Left lobe of liver (tissue), 2 donors: Measurements from ENCODE around the gene CXCL11. TPM values are rescaled to one million over a fixed set of nuclear protein-coding genes. Genes with fewer than 3 reads are reported as not detected.
A peak's percentile ranks its signal among the peaks of the same experiment; 100 is the strongest.
"Not testable (repeated sequence)": the region's sequence is repeated elsewhere in the genome, so short reads cannot be mapped to it uniquely, and the experiment has no call there.

Source experiments
- ATAC-seq: fragments of 200-7000 bp; cut with Tn5 transposase; one replicate; pipeline ENCODE4 v1.9.1; 2020; ENCODE audit warnings: mild to moderate bottlenecking, moderate library complexity
- DNase-seq: peaks from one replicate; pipeline ENCODE4 v3.0.0-alpha.2; 2020; ENCODE audit warnings: low spot score
- total RNA-seq: library from RNA; stranded (reverse); gene quantifications from one replicate; pipeline ENCODE4 v1.2.1, GENCODE V29; 2021
- donor health status: DM: no; HTN: no; CAD: no; lungs with moderate emphysema.
- donor health status: DM: no; HTN: yes; CAD: no.

CXCL11 gene
- not detected for total RNA-seq

- ATAC-seq (no peak), DNase-seq (no peak)
Observed at GRCh38 chr4:76035799-76036380, at the start of gene CXCL11. TSS of gene CXCL11 (minus strand) at chr4:76036070. CDS start at chr4:76035987, 83 bp downstream.

DNA sequence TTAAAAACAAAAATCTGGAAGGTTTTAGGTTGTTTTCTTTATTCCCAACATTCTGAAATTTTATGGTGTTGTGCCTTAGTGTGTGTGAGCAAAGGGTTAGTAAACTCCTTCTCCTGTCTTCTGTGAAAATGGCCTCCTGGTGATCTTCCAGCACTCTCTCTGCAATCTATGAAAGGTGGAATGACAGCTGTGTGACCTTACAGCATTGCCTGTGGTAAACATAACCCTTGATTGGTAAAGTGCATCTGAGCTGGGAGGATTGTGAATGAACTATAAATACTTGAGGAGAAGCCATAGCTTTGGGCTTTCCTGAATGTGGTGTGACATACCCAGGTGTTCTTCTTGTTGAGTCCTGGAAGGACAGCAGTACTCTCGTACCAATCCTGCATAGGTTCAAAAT, 48.7 kb upstream of the CXCL11 start:
- ATAC-seq (peak; percentile 48), DNase-seq (no peak)

DNA sequence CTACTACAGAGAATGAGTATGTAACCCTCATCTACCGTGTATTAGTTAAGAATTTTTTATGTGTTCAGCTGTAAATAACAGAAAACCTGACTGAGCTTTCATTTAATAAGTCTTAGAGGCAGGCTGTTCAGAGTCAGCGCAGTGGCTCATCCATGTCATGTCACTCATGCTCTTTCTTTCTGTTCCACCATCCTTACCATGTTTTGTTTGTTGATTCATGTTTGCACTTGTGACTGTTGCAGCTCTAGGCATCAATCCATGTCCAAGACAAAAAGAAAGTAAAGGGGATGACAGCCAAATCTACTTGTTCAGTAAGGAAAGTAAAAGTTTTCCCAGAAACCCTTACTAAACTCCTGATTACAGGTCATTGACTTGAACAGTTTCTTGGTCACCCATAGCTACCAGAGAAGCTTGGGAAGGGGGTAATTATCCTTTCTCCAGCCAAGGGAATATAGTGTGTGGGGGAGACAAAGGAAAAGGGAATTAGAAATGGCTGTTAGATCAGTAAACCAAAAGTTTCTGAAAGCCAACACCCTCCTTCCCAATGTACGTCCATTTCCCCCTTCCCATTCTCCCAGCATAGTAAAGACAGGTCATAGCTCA, 47.6 kb upstream of the CXCL11 start:
- ATAC-seq (no peak), DNase-seq (no peak)

GRCh38 chr4:76078033-76078613, 42.3 kb upstream of the CXCL11 start:
- DNase-seq = no peak
- ATAC-seq = peak; percentile 80

GRCh38 chr4:76074993-76075600, 39.2 kb upstream of the CXCL11 start:
- ATAC-seq (no peak), DNase-seq (no peak)

GRCh38 chr4:76074468-76074867, 38.6 kb upstream of the CXCL11 start, which contains the start of gene ART3:
TSS of gene ART3 (plus strand) at chr4:76074709. CDS start at chr4:76075890, 1,181 bp downstream.
- no peak for DNase-seq
- ATAC-seq = no peak

DNA sequence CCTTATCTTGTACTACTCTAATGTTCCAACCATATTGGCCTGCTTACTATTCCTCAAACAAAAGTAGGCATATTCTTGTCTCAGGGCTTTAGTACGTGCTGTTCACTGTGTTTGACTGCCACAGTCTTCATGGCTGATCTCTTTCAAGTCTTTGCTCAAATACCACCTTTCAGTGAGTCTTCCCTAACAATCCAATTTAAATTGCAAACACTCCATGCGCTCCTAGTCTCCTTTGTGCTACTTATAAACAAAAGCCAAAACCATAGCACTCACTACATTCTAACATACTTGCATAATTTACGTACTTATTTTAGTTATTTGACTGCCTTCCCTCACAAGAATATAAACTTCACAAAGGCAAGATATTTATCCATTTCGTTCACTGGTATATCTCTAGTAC, 36.9 kb upstream of the CXCL11 start:
- no peak for ATAC-seq
- DNase-seq = no peak

GRCh38 chr4:76067652-76068286, 31.9 kb upstream of the CXCL11 start:
- ATAC-seq = peak; percentile 99
- DNase-seq = peak; percentile 67

GRCh38 chr4:76066546-76066945, 30.7 kb upstream of the CXCL11 start:
- DNase-seq = no peak
- ATAC-seq = no peak

DNA sequence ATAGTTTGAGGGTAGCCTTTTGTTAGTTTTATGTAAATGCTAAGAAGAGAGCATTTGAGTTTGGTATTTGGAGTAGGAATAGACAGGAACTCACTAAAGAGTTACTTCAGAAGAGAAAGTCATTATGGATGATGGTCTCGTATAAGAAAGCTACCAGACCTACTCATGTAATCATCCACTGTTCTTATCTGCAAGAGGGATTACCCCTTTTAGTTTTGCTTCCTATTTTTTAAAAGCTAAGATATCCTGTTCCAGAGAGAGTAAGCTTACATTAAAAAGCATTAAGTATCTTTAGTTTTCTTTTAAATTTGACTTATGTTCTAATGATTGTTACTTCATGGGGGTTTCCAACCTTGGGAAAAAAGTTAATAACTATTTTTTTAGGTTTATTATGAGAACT, 26.1 kb upstream of the CXCL11 start:
- no peak for DNase-seq
- ATAC-seq = no peak

GRCh38 chr4:76061421-76061820, 25.6 kb upstream of the CXCL11 start:
- no peak for ATAC-seq
- DNase-seq = no peak

GRCh38 chr4:76060506-76060905, 24.6 kb upstream of the CXCL11 start:
- DNase-seq (no peak), ATAC-seq (no peak)

DNA sequence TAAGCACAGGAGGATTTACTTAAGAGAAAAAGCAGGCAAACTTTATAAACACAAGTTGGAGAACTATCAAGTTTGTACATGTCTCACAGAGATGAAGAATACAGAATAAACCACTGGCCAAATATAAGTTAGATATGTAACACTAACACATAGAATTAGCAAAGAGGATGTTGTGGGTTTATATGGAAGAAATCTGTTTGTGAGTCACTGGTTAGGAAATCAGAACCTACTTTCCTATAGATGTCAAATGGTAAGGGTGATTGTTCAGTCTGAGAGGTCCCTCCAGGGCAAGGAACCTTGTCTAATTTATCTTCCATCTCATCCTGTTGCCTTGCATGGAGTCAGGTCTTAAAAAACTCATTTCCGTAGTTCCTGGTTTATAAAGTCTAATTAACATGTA, 23.9 kb upstream of the CXCL11 start:
- no peak for ATAC-seq
- no peak for DNase-seq

- DNase-seq (no peak), ATAC-seq (peak; percentile 78)
Observed at GRCh38 chr4:76058888-76059426, 23.1 kb upstream of the CXCL11 start.

DNA sequence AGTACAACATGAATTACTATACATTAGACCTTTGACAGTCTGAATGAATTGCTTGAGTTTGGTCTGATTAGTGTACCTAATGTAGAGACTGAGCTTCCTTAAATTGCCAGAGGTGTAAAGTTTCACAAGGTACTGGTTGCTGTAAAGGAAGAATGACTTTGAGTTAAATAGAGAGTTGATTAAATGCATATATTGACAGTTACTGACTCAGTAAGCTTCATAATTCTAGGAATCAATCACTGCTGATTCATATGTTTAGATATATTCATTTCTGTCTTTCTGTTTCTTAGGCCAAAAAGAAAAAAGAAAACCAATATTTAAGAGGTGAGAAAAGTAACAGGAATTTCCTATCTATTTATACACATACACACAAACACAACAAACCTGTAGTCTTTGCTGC, 22.4 kb upstream of the CXCL11 start:
- no peak for ATAC-seq
- DNase-seq = no peak

- ATAC-seq (no peak), DNase-seq (no peak)
Observed at GRCh38 chr4:76055421-76055820, 19.6 kb upstream of the CXCL11 start.

DNA sequence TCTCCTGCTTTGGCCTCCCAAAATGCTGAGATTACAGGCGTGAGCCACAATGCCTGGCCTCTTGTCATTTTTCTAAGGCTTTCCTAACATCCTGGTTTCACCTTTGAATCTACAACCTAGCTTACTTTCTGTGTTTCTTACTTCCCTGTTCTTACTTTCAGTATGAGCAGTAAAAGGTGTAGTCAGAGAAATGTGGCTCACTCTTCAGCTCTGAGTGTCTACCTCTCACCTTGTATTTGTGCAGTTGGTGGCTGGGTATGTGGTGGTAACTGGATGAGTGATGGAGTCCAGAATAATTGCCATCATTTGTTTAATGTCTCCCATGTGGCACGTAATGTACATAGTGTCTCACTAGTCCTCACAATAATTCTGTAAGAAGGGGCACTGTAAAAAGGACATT, 19.1 kb upstream of the CXCL11 start:
- ATAC-seq (no peak), DNase-seq (no peak)

DNA sequence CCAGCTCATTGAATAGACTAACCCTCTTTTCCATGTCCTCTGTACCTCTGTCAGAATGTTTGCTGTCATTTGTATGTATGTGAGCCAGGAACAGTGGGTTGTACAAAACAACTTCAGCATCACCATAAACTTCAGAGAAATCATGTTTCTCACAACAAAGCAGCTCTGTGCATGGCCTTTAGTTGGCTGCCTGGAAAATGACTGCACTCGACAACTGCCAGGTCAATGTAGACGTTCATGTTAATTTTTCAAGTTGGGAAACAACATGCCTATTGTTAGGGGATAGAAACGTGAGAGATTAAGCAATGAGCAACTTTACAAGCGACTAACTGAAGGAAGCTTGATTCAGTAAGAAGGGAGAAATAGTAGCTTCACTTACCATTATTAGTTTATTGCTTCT, 17.9 kb upstream of the CXCL11 start:
- DNase-seq = no peak
- no peak for ATAC-seq

DNA sequence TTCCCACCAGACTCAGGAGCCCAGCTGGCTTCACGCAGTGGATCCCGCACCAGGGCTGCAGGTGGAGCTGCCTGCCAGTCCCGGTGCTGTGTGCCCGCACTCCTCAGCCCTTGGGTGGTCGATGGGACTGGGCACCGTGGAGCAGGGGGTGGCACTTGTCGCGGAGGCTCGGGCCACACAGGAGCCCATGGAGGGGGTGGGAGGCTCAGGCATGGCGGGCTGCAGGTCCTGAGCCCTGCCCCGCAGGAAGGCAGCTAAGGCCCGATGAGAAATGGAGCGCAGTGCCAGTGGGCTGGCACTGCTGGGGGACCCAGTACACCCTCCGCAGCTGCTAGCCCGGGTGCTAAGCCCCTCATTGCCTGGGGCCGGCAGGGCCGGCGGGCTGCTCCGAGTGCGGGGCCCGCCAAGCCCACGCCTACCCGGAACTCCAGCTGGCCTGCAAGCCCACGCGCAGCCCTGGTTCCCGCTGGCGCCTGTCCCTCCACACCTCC, 14.7 kb upstream of the CXCL11 start:
- DNase-seq, ATAC-seq: not testable (repeated sequence)

- not testable (repeated sequence) for DNase-seq, ATAC-seq
Observed at GRCh38 chr4:76049860-76050416, 14.1 kb upstream of the CXCL11 start.

DNA sequence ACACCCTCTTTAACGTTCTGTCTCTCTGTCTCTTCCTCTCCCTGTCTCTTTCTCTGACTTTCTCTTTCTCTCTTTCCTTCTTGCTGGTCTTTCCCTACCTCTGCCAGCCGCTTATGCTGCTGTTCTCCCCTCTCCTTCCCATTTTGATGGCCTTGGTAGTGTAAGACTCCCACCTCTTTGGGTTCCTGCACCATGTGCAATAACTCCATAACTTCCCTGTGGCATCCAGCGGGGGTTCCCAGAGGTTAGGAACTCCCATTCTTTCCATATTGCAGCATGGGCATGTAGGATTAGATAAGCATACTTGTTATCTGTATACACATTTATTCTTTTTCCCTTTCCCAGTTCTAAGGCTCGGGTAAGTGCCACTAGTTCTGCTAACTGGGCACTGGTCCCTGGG, 8.8 kb upstream of the CXCL11 start:
- not testable (repeated sequence) for DNase-seq, ATAC-seq
